Left lung (tissue), 10 donors: ENCODE measurements around the gene EIF4G1. TPM values are rescaled to one million over a fixed set of nuclear protein-coding genes. Genes with fewer than 3 reads are reported as not detected.

Experiments
- ATAC-seq: fragments of 200-7000 bp; cut with Tn5 transposase; one replicate; pipeline ENCODE4 v1.9.1; 2020; ENCODE audit warnings: moderate library complexity
- DNase-seq, 4 donors: peaks; one replicate each; pipeline ENCODE4 v3.0.0-alpha.2; 2013 to 2020
- H3K27ac ChIP-seq, 2 donors: fragments of 200-600 bp; sonication (generic) in 1 of 2; one replicate each; pipeline versions ENCODE4 v1.5.0 to v1.8.0; 2020 to 2021
- H3K27me3 ChIP-seq, 2 donors: fragments of 200-600 bp; sonication (generic) in 1 of 2; one replicate each; pipeline versions ENCODE4 v1.5.0 to v1.8.0; 2020 to 2021
- H3K36me3 ChIP-seq, 2 donors: fragments of 200-600 bp; sonication (generic) in 1 of 2; one replicate each; pipeline versions ENCODE4 v1.5.0 to v1.8.0; 2020 to 2021
- H3K4me1 ChIP-seq, 2 donors: fragments of 200-600 bp; one replicate each; pipeline ENCODE4 v1.8.0; 2021
- H3K4me3 ChIP-seq, 2 donors: fragments of 200-600 bp; sonication (generic) in 1 of 2; one replicate each; pipeline versions ENCODE4 v1.5.0 to v1.8.0; 2020 to 2021; ENCODE audit warnings: mild to moderate bottlenecking in 1 of 2
- H3K9me3 ChIP-seq, 2 donors: fragments of 200-600 bp; sonication (generic) in 1 of 2; one replicate each; pipeline versions ENCODE4 v1.5.0 to v1.8.0; 2020 to 2021
- CTCF ChIP-seq, 2 donors: fragments of 200-600 bp; sonication (generic) in 1 of 2; IDR thresholded peaks; one replicate each; pipeline versions ENCODE4 v1.5.0 to v1.8.0; 2021; ENCODE audit warnings: antibody characterized with exemption in 2 of 2
- intact Hi-C, 2 donors: fragments of 100-400 bp; cut with DNase I; formaldehyde crosslinking; loops; one replicate each; pipeline versions ENCODE4 v1.11.2 to v1.14.2; 2022
- polyA plus RNA-seq, 6 donors: library from polyadenylated mRNA; unstranded; fragments of 120-200 nt; gene quantifications; one replicate each; pipeline ENCODE4 v1.2.1, GENCODE V29; 2013; ENCODE audit not compliant: insufficient read length in 6 of 6
- total RNA-seq, 2 donors: library from RNA; stranded (reverse); fragmentation: NEBNext Ultra II Directional; extraction: Animal tissue kit (Norgen Biotek cat#: 25700); gene quantifications; one replicate each; pipeline ENCODE4 v1.2.1, GENCODE V29; 2021
- donor health status: DM: no; HTN: yes; CAD: no.
- donor health status: DM: no; HTN: no; CAD: no.

The EIF4G1 gene
- total and polyA plus RNA-seq, 8 donors = 158 to 406 (median 203) TPM

GRCh38 chr3:184372911-184373310, 58.5 kb downstream of the EIF4G1 start:
- Histone ChIP-seq H3K9me3 (no peaks in the 10 kb centered on the region), H3K27me3 (peaks cover 0 to 40% of the 10 kb centered on the region in 2 donors), H3K4me3 (no peak overlapping the region), H3K4me1 (peaks cover 0 to 20% of the 10 kb centered on the region in 2 donors), H3K36me3 (peaks cover 0 to 12% of the 10 kb centered on the region in 2 donors), H3K27ac (no peak overlapping the region)
- no peak for DNase-seq
- intact Hi-C loops = loop anchor here in 1 of 2 donors (5.0 kb wide), 1 partner anchor 169 kb away; no protein-coding TSS in a partner anchor
- no peak for TF ChIP-seq CTCF (IDR thresholded peaks at IDR 0.05)
- no peak for ATAC-seq

GRCh38 chr3:184373422-184373821, 59.0 kb downstream of the EIF4G1 start:
- Histone ChIP-seq H3K9me3 (no peaks in the 10 kb centered on the region), H3K4me3 (no peak overlapping the region), H3K27ac (no peak overlapping the region), H3K27me3 (peaks cover 0 to 45% of the 10 kb centered on the region in 2 donors), H3K4me1 (peaks cover 0 to 22% of the 10 kb centered on the region in 2 donors), H3K36me3 (peaks cover 0 to 7% of the 10 kb centered on the region in 2 donors)
- peak; percentile 10 for ATAC-seq
- no peak for TF ChIP-seq CTCF (IDR thresholded peaks at IDR 0.05)
- DNase-seq = no peak
- intact Hi-C loops = loop anchor here in 1 of 2 donors (5.0 kb wide), 1 partner anchor 169 kb away; no protein-coding TSS in a partner anchor

- no peak for ATAC-seq
- no peak overlapping the region for H3K4me3 ChIP-seq
- H3K27ac ChIP-seq = no peak overlapping the region
- H3K27me3 ChIP-seq = peaks cover 4 to 68% of the 10 kb centered on the region in 2 donors
- peak in 1 of 4 donors; percentile 47 for DNase-seq
- peaks cover 4 to 24% of the 10 kb centered on the region in 2 donors for H3K4me1 ChIP-seq
- H3K36me3 ChIP-seq = no peaks in the 10 kb centered on the region
- no peaks in the 10 kb centered on the region for H3K9me3 ChIP-seq
- intact Hi-C loops = no loop called here
- TF ChIP-seq CTCF (IDR thresholded peaks at IDR 0.05) = no peak
Measured at GRCh38 chr3:184375747-184376461, 61.5 kb downstream of the EIF4G1 start.

- ATAC-seq = no peak
Measured at GRCh38 chr3:184377374-184377773, 63.0 kb downstream of the EIF4G1 start.

More at GRCh38 chr3:184377374-184377773, 63.0 kb downstream of the EIF4G1 start:
- Histone ChIP-seq H3K4me1 (peaks cover 11 to 23% of the 10 kb centered on the region in 2 donors), H3K27me3 (peaks cover 16 to 82% of the 10 kb centered on the region in 2 donors), H3K9me3 (no peaks in the 10 kb centered on the region), H3K36me3 (no peaks in the 10 kb centered on the region), H3K27ac (no peak overlapping the region), H3K4me3 (no peak overlapping the region)
- TF ChIP-seq CTCF (IDR thresholded peaks at IDR 0.05) = no peak
- DNase-seq = no peak
- intact Hi-C loops = no loop called here
